ENCODE results near the gene POMT2.

- no peak for TF ChIP-seq CTCF (IDR thresholded peaks at IDR 0.05)
- TF ChIP-seq POLR2A (IDR thresholded peaks at IDR 0.05): no peak
Measured at GRCh38 chr14:77355811-77356210, 35.1 kb upstream of the POMT2 start.
